K562 (cell line): Measurements from ENCODE around the gene F2RL1. TPM values are rescaled to one million over a fixed set of nuclear protein-coding genes. Genes with fewer than 3 reads are reported as not detected.
"Not testable (repeated sequence)": the region's sequence is repeated elsewhere in the genome, so short reads cannot be mapped to it uniquely, and the experiment has no call there.

Experiments
- ATAC-seq: fragments of 200-7000 bp; cut with Tn5 transposase; 3 replicates; pipeline ENCODE4 v1.9.1; 2020; ENCODE audit warnings: moderate library complexity
- BruUV-seq: library from RNA; stranded (reverse); fragments of 400-500 nt; replicated peaks from 2 replicates; lab custom pipeline; 2021; lab: Mats Ljungman, UMichigan
- CTCF ChIA-PET: fragments of 300-600 bp; formaldehyde crosslinking; extraction: SDS; loops from one replicate; lab custom pipeline; 2021; ENCODE audit warnings: low intra/inter-chr PET ratio; lab: Yijun Ruan, JAX
- POLR2A ChIA-PET: fragments of 300-600, 350-650 bp; sonication (Branson Sonifier 250); formaldehyde crosslinking; extraction: SDS; loops from one replicate; lab custom pipeline; 2021; ENCODE audit warnings: antibody characterized with exemption, inconsistent platforms; lab: Yijun Ruan, JAX
- DNase-seq, 4 experiments: peaks; one replicate each; pipeline versions ENCODE4 v3.0.0 to v3.0.0-alpha.2; 2011 to 2018; ENCODE audit warnings: low spot score in 3 of 4, mixed read lengths in 3 of 4; ENCODE audit errors: extremely low read depth in 1 of 4
- FAIRE-seq: peaks from 2 replicates; lab custom pipeline; 2011; peaks lifted over from hg19 to GRCh38; lab: Jason Lieb, UNC
- H2AFZ ChIP-seq: 2 replicates; pipeline ENCODE4 v1.6.0; 2011; ENCODE audit warnings: low read depth, low read length, control low read depth, inconsistent platforms
- H3K27ac ChIP-seq: fragments of 200-600 bp; 3 replicates; pipeline ENCODE4 v1.8.0; 2011; ENCODE audit warnings: low read depth, mild to moderate bottlenecking, control low read depth, inconsistent platforms, low read length, moderate library complexity, mixed read lengths; ENCODE audit errors: extremely low read depth
- H3K27me3 ChIP-seq, 2 experiments: fragments of 300-600 bp in 1 of 2; 2 replicates in 1 of 2; 3 replicates in 1 of 2; pipeline versions ENCODE4 v1.6.0 to v1.8.0; 2011; ENCODE audit warnings: inconsistent platforms in 2 of 2, low read length in 2 of 2, mild to moderate bottlenecking in 1 of 2, mixed read lengths in 1 of 2, moderate library complexity in 1 of 2; ENCODE audit not compliant: control insufficient read depth in 2 of 2, insufficient read depth in 2 of 2
- H3K36me3 ChIP-seq: fragments of 300-600 bp; 3 replicates; pipeline ENCODE4 v1.8.0; 2011; ENCODE audit warnings: mild to moderate bottlenecking, low read length, inconsistent platforms; ENCODE audit not compliant: control insufficient read depth, insufficient read depth
- H3K4me1 ChIP-seq, 2 experiments: fragments of 200-600 bp in 1 of 2; replicated peaks in 1 of 2; 2 replicates in 1 of 2; 3 replicates in 1 of 2; pipeline versions ENCODE4 v1.5.1 to v1.8.0; 2011; ENCODE audit warnings: inconsistent platforms in 2 of 2, low read length in 2 of 2, mild to moderate bottlenecking in 1 of 2, mixed read lengths in 1 of 2, moderate library complexity in 1 of 2; ENCODE audit not compliant: control insufficient read depth in 2 of 2, insufficient read depth in 2 of 2
- H3K4me2 ChIP-seq: 2 replicates; pipeline ENCODE4 v1.6.1; 2011; ENCODE audit warnings: low read length, control low read depth, inconsistent platforms, mixed read lengths; ENCODE audit not compliant: insufficient read depth
- H3K4me3 ChIP-seq: fragments of 200-600 bp; sonication (generic), shearing (Covaris generic); 2 replicates; pipeline ENCODE4 v1.5.1; 2016; ENCODE audit warnings: control low read depth, inconsistent platforms
- H3K79me2 ChIP-seq: fragments of 200-600 bp; 3 replicates; pipeline ENCODE4 v1.8.0; 2011; ENCODE audit warnings: low read length, inconsistent platforms; ENCODE audit not compliant: control insufficient read depth, insufficient read depth
- H3K9ac ChIP-seq, 2 experiments: 2 replicates each; pipeline versions ENCODE4 v1.6.0 to v1.6.1; 2011; ENCODE audit warnings: low read depth in 2 of 2, low read length in 2 of 2, control low read depth in 1 of 2, inconsistent platforms in 1 of 2, mild to moderate bottlenecking in 1 of 2, mixed read lengths in 1 of 2; ENCODE audit not compliant: insufficient read depth in 1 of 2
- H3K9me1 ChIP-seq: one replicate; pipeline ENCODE4 v1.6.0; 2011; ENCODE audit warnings: inconsistent platforms, mild to moderate bottlenecking, low read length, moderate library complexity; ENCODE audit not compliant: control insufficient read depth, insufficient read depth
- H3K9me3 ChIP-seq: replicated peaks from 2 replicates; pipeline ENCODE4 v1.5.1; 2011; ENCODE audit warnings: low read depth, low read length, inconsistent platforms; ENCODE audit not compliant: control insufficient read depth, insufficient read depth
- H4K20me1 ChIP-seq: replicated peaks from 2 replicates; pipeline ENCODE4 v1.6.1; 2011; ENCODE audit warnings: low read length, inconsistent platforms, mixed read lengths; ENCODE audit not compliant: control insufficient read depth, insufficient read depth
- ARNT ChIP-seq, 2 experiments: fragments of 450-650 bp; IDR thresholded peaks; 2 replicates each; pipeline ENCODE4 v1.6.1; 2016; ENCODE audit warnings: mild to moderate bottlenecking in 1 of 2
- CHD4 ChIP-seq: fragments of 200-600 bp; sonication (generic); IDR thresholded peaks from 3 replicates; pipeline ENCODE4 v1.6.1; 2012; ENCODE audit warnings: low read depth, mild to moderate bottlenecking, mixed read lengths, low read length, inconsistent platforms; ENCODE audit not compliant: insufficient read depth, insufficient replicate concordance, poor library complexity, severe bottlenecking
- POLR2G ChIP-seq: fragments of 200-400 bp; formaldehyde crosslinking; IDR thresholded peaks from 2 replicates; pipeline ENCODE4 v1.6.1; 2017; ENCODE audit warnings: low read depth, mild to moderate bottlenecking, antibody characterized with exemption, low read length, moderate library complexity
- SNRNP70 ChIP-seq: fragments of 200-400 bp; formaldehyde crosslinking; optimal IDR thresholded peaks from 2 replicates; pipeline ENCODE3; 2017; ENCODE audit warnings: low read depth, low read length
- U2AF1 ChIP-seq: fragments of 200-400 bp; formaldehyde crosslinking; optimal IDR thresholded peaks from 2 replicates; pipeline ENCODE3; 2017; ENCODE audit warnings: mild to moderate bottlenecking, low read depth, low read length, moderate library complexity
- ZNF175 ChIP-seq: fragments of 200-800 bp; sonication (Bioruptor generic); IDR thresholded peaks from 2 replicates; pipeline ENCODE4 v1.6.1; 2016; ENCODE audit warnings: low read depth, mild to moderate bottlenecking, missing genetic modification characterization, missing compliant biosample characterization
- ZNF407 ChIP-seq: fragments of 450-650 bp; IDR thresholded peaks from 2 replicates; pipeline ENCODE4 v1.6.1; 2016; ENCODE audit warnings: low read depth
- ZNF76 ChIP-seq: fragments of 250-450 bp; sonication (Bioruptor Pico); IDR thresholded peaks from 2 replicates; pipeline ENCODE4 v1.4.0; 2020; ENCODE audit warnings: mild to moderate bottlenecking, moderate library complexity, borderline replicate concordance
- WGBS: fragments of 100-300 bp; shearing (Covaris generic); methylation state at CpG from one replicate; pipeline ENCODE4 v1.1.6; 2016; ENCODE audit warnings: low coverage, mixed read lengths; ENCODE audit not compliant: insufficient coverage; ENCODE audit errors: missing lambda C conversion rate; 5-methylcytosine and 5-hydroxymethylcytosine counted together
- in situ Hi-C: fragments of 300-500 bp; cut with MboI; formaldehyde crosslinking; loops from 4 replicates; pipeline ENCODE4 v1.15.0; 2018; ENCODE audit warnings: inconsistent platforms, mixed read lengths
- intact Hi-C: fragments of 100-400 bp; cut with micrococcal nuclease; formaldehyde crosslinking; loops from 2 replicates; pipeline ENCODE4 v1.14.2; 2022
- polyA plus RNA-seq, 8 experiments: library from polyadenylated mRNA; depleted of rRNA in 4 of 8; stranded (reverse) in 5 of 8; unstranded in 3 of 8; fragments of >200 nt; fragmentation: Nextera tagmentation in 2 of 8; fragmentation: Illumina TruSeq in 1 of 8; extraction: Ambion mirVana in 2 of 8; extraction: Trizol in 1 of 8; gene quantifications; 2 replicates each; pipeline versions ENCODE4 v1.2.1 to v1.2.3, GENCODE V29; 2011 to 2014; ENCODE audit warnings: inconsistent platforms in 1 of 8, missing spikeins in 1 of 8
- total RNA-seq, 7 experiments: library from RNA; depleted of rRNA in 6 of 7; stranded (reverse); fragments of >200 nt in 6 of 7; fragmentation: Illumina TruSeq in 2 of 7; extraction: Trizol in 2 of 7; gene quantifications; 2 replicates each; pipeline versions ENCODE4 v1.2.1 to v1.2.3, GENCODE V29; 2011 to 2021; ENCODE audit warnings: low replicate concordance in 1 of 7

The F2RL1 gene
- total and polyA plus RNA-seq, 9 of the 15 experiments (the other 6 are each of a cell fraction or from before 2014, with no cell fraction given), result 0.03 to 0.50 (median 0.27) TPM; not detected in 6

- no peak for TF ChIP-seq CHD4
- TF ChIP-seq ZNF407, result no peak
- TF ChIP-seq ARNT (IDR thresholded peaks at IDR 0.05), result no peak
- no peak for TF ChIP-seq ZNF76
- TF ChIP-seq POLR2G, result no peak
- no peak for TF ChIP-seq SNRNP70
- no peak for TF ChIP-seq U2AF1
- TF ChIP-seq ZNF175 (CRISPR knock-in tag), result no peak
These were observed 30.5 kb upstream of the F2RL1 start (continued) for GRCh38 chr5:76788362-76788761.

GRCh38 chr5:76789275-76789674, 29.6 kb upstream of the F2RL1 start:
- intact Hi-C loops, result not testable (repeated sequence)

More at GRCh38 chr5:76789275-76789674, 29.6 kb upstream of the F2RL1 start:
- WGBS, result 64% methylated on average over 10 of the region's 10 CpGs
- H3K9me3 ChIP-seq, H3K4me3 ChIP-seq, H3K79me2 ChIP-seq, H2AFZ ChIP-seq, DNase-seq, CTCF ChIA-PET, BruUV-seq, H4K20me1 ChIP-seq, H3K4me2 ChIP-seq, H3K9ac ChIP-seq, H3K9me1 ChIP-seq, ATAC-seq, in situ Hi-C loops, FAIRE-seq, H3K36me3 ChIP-seq, H3K27ac ChIP-seq, POLR2A ChIA-PET, H3K27me3 ChIP-seq: not testable (repeated sequence)
- peaks cover 0 to 12% of the 10 kb centered on the region in 2 experiments; a peak in 2 of 5 replicates for H3K4me1 ChIP-seq
